ENCODE data around the gene PHF13.

- TF ChIP-seq, protein P1, sequence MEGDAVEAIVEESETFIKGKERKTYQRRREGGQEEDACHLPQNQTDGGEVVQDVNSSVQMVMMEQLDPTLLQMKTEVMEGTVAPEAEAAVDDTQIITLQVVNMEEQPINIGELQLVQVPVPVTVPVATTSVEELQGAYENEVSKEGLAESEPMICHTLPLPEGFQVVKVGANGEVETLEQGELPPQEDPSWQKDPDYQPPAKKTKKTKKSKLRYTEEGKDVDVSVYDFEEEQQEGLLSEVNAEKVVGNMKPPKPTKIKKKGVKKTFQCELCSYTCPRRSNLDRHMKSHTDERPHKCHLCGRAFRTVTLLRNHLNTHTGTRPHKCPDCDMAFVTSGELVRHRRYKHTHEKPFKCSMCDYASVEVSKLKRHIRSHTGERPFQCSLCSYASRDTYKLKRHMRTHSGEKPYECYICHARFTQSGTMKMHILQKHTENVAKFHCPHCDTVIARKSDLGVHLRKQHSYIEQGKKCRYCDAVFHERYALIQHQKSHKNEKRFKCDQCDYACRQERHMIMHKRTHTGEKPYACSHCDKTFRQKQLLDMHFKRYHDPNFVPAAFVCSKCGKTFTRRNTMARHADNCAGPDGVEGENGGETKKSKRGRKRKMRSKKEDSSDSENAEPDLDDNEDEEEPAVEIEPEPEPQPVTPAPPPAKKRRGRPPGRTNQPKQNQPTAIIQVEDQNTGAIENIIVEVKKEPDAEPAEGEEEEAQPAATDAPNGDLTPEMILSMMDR (IDR thresholded peaks at IDR 0.05) = no peak
- TF ChIP-seq POLR2A (IDR thresholded peaks at IDR 0.05) = no peak
These were observed 24.2 kb downstream of the PHF13 start for GRCh38 chr1:6637770-6638169.

Data from prostate gland (tissue), 2 donors.